ENCODE measurements around the gene TMEM132C.

GRCh38 chr12:128619263-128619662 is 352.3 kb downstream of the TMEM132C start:
- TF ChIP-seq POLR2A (IDR thresholded peaks at IDR 0.05; ENCODE audit: low read depth, low read length) (no peak), RCOR1 (IDR thresholded peaks at IDR 0.05; ENCODE audit: insufficient replicate concordance, low read length) (no peak), USF2 (IDR thresholded peaks at IDR 0.05; ENCODE audit: low read depth, low read length) (no peak), CTCF (conservative IDR thresholded peaks at IDR 0.05; ENCODE audit: low read depth, low read length) (no peak), RAD21 (IDR thresholded peaks at IDR 0.05; ENCODE audit: low read length) (no peak), MAFK (IDR thresholded peaks at IDR 0.05; ENCODE audit: low read depth, low read length) (no peak), CHD1 (IDR thresholded peaks at IDR 0.05; ENCODE audit: low read depth, low read length) (no peak), CEBPB (IDR thresholded peaks at IDR 0.05; ENCODE audit: low read depth, low read length) (no peak), NFE2L2 (IDR thresholded peaks at IDR 0.05; ENCODE audit: low read depth, low read length) (no peak)

Measured in IMR-90 (cell line).